SK-N-SH treated with all-trans-retinoic acid at 6 μM for 48 hours (cell line): Measurements from ENCODE around the gene COL12A1.

Source experiments
- ATAC-seq: fragments of 200-7000 bp; cut with Tn5 transposase; 3 replicates; pipeline ENCODE4 v1.9.1; 2020; ENCODE audit warnings: mild to moderate bottlenecking, moderate library complexity
- ARNTL ChIP-seq: fragments of 450-650 bp; formaldehyde crosslinking; IDR thresholded peaks from 2 replicates; pipeline ENCODE4 v1.5.0; 2020; ENCODE audit warnings: low read depth, mild to moderate bottlenecking, moderate library complexity, borderline replicate concordance
- BACH2 ChIP-seq: fragments of 250-450 bp; sonication (Bioruptor Pico); IDR thresholded peaks from 2 replicates; pipeline ENCODE4 v1.9.0; 2021; ENCODE audit warnings: mild to moderate bottlenecking, borderline replicate concordance
- CREB5 ChIP-seq: fragments of 250-450 bp; sonication (Bioruptor Pico); IDR thresholded peaks from 2 replicates; pipeline ENCODE4 v1.5.1; 2020; ENCODE audit warnings: low read depth, mild to moderate bottlenecking, moderate library complexity
- CSDC2 ChIP-seq: fragments of 250-450 bp; sonication (Bioruptor Pico); IDR thresholded peaks from 2 replicates; pipeline ENCODE4 v1.5.0; 2020; ENCODE audit warnings: mild to moderate bottlenecking, moderate library complexity
- ESRRG ChIP-seq: fragments of 250-450 bp; sonication (Bioruptor Pico); IDR thresholded peaks from 2 replicates; pipeline ENCODE4 v1.6.1; 2021; ENCODE audit warnings: mild to moderate bottlenecking
- ISL1 ChIP-seq: fragments of 250-450 bp; sonication (Bioruptor Pico); IDR thresholded peaks from 2 replicates; pipeline ENCODE4 v2.1.2; 2022; ENCODE audit warnings: mild to moderate bottlenecking, moderate library complexity
- OSR1 ChIP-seq: fragments of 250-450 bp; sonication (Bioruptor Pico); IDR thresholded peaks from 2 replicates; pipeline ENCODE4 v1.8.0; 2022; ENCODE audit warnings: moderate library complexity, mild to moderate bottlenecking, inconsistent platforms
- PATZ1 ChIP-seq: fragments of 250-450 bp; sonication (Bioruptor Pico); IDR thresholded peaks from 2 replicates; pipeline ENCODE4 v1.8.0; 2020; ENCODE audit warnings: mild to moderate bottlenecking, moderate library complexity, borderline replicate concordance
- POU6F1 ChIP-seq: fragments of 250-450 bp; sonication (Bioruptor Pico); IDR thresholded peaks from 2 replicates; pipeline ENCODE4 v1.8.0; 2021; ENCODE audit warnings: low read depth, mild to moderate bottlenecking, moderate library complexity, borderline replicate concordance
- PPARA ChIP-seq: fragments of 250-450 bp; sonication (Bioruptor Pico); IDR thresholded peaks from 2 replicates; pipeline ENCODE4 v1.5.0; 2020; ENCODE audit warnings: mild to moderate bottlenecking, borderline replicate concordance
- RARB ChIP-seq: fragments of 250-450 bp; sonication (Bioruptor Pico); IDR thresholded peaks from 2 replicates; pipeline ENCODE4 v1.8.0; 2021; ENCODE audit warnings: mild to moderate bottlenecking, moderate library complexity
- SNAI2 ChIP-seq: fragments of 250-450 bp; sonication (Bioruptor Pico); IDR thresholded peaks from 2 replicates; pipeline ENCODE4 v1.5.0; 2020; ENCODE audit warnings: mild to moderate bottlenecking, moderate library complexity
- TCF4 ChIP-seq: fragments of 250-450 bp; sonication (Bioruptor Pico); IDR thresholded peaks from 2 replicates; pipeline ENCODE4 v1.8.0; 2021; ENCODE audit warnings: mild to moderate bottlenecking, moderate library complexity, borderline replicate concordance
- TSHZ2 ChIP-seq: fragments of 250-450 bp; sonication (Bioruptor Pico); IDR thresholded peaks from 2 replicates; pipeline ENCODE4 v1.5.0; 2020; ENCODE audit warnings: mild to moderate bottlenecking, moderate library complexity
- ZFP3 ChIP-seq: fragments of 250-450 bp; sonication (Bioruptor Pico); IDR thresholded peaks from 2 replicates; pipeline ENCODE4 v1.5.0; 2020; ENCODE audit warnings: mild to moderate bottlenecking, moderate library complexity
- ZFP30 ChIP-seq: fragments of 450-650 bp; formaldehyde crosslinking; IDR thresholded peaks from 2 replicates; pipeline ENCODE4 v1.5.0; 2022; ENCODE audit warnings: mild to moderate bottlenecking, moderate library complexity
- ZNF565 ChIP-seq: fragments of 450-650 bp; formaldehyde crosslinking; conservative IDR thresholded peaks from 2 replicates; pipeline ENCODE4 v1.5.0; 2020; ENCODE audit warnings: low read depth, mild to moderate bottlenecking, moderate library complexity
- ZNF70 ChIP-seq: fragments of 450-650 bp; formaldehyde crosslinking; IDR thresholded peaks from 2 replicates; pipeline ENCODE4 v1.5.0; 2020; ENCODE audit warnings: mild to moderate bottlenecking, moderate library complexity

COL12A1 gene

GRCh38 chr6:75081921-75082320 is 123.9 kb downstream of the COL12A1 start:
- TF ChIP-seq POU6F1 (CRISPR knock-in tag): no peak
- TF ChIP-seq SNAI2 (CRISPR knock-in tag): no peak
- no peak for TF ChIP-seq ZNF70
- no peak for TF ChIP-seq TCF4 (CRISPR knock-in tag)
- no peak for TF ChIP-seq ESRRG
- no peak for TF ChIP-seq ISL1 (CRISPR knock-in tag)
- TF ChIP-seq ARNTL: no peak
- no peak for TF ChIP-seq RARB (CRISPR knock-in tag)
- TF ChIP-seq ZNF565: no peak
- no peak for TF ChIP-seq PATZ1
- TF ChIP-seq, all 23 proteins: peak for 0

DNA sequence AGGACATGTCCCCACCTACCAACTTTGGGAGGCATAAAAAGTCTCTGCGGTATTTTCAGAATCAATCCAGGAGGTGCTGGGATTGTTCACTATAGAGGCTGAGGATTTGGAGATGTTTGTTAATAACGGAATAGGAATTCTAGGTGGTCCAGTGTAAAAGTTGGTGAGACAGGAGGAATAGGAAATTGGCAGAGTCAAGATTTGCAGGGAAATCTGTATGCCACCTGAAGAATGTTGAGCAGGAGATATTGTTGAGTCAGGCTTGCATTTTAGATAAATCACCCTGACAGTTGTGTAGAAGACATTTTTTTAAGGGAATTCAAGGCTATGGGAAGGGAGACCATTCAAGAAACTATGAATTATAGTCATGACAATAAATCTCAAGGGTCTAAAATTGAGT is 124.8 kb downstream of the COL12A1 start:
- no peak for ATAC-seq

More at GRCh38 chr6:75081921-75082320, 123.9 kb downstream of the COL12A1 start:
- ATAC-seq: no peak

DNA sequence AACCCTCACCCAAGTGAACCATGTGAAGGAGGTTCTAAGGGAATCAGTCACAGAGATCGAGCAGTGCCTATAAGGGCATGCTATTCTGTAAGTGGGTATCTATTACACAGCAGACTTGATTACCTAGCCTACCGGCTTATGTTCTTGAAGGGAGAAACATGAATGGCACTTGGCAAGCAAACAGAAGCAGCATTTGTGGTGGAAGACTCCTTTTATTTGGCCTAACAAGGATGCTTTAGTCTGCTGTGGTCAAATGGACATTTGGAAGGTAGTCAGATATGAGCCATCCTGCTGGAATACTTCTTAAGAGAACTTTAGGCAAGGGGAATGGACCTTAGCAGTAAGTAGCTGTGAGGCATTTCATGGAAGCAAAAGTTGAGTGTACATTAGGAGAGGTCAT is 126.3 kb downstream of the COL12A1 start:
- TF ChIP-seq ZFP30: no peak
- TF ChIP-seq PATZ1: no peak
- no peak for ATAC-seq

More for the DNA sequence above, 124.8 kb downstream of the COL12A1 start:
- TF ChIP-seq ZFP30: no peak
- TF ChIP-seq CSDC2: no peak
- TF ChIP-seq ZFP3 (CRISPR knock-in tag): no peak
- no peak for TF ChIP-seq OSR1 (CRISPR knock-in tag)
- TF ChIP-seq CREB5: no peak

GRCh38 chr6:75077701-75078100 is 128.2 kb downstream of the COL12A1 start:
- ATAC-seq: no peak
- TF ChIP-seq CREB5 (no peak), BACH2 (CRISPR knock-in tag) (no peak), ESRRG (no peak), OSR1 (CRISPR knock-in tag) (no peak), PPARA (no peak), PATZ1 (no peak), ZNF565 (no peak), TCF4 (CRISPR knock-in tag) (no peak)

DNA sequence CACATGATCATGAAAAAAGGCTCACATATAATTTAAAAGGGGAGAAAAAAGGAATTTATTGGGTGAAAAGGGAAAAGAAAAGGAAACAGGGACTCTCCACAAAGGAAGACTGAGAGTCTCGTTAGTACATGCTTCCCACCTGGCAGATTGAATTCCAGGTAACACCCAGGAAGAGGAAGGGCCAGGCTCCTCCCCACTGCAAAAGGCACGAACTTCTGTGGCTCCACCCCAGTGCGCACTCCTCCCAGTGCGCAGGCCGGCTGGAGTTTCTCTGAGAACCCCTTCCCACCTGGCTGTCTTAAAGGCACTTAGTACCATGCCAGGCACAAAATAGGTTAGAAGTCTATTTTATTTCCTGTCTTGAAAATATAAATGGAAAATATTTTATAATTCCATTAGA is 129.8 kb downstream of the COL12A1 start:
- ATAC-seq: no peak
- no peak for TF ChIP-seq SNAI2 (CRISPR knock-in tag)
- no peak for TF ChIP-seq RARB (CRISPR knock-in tag)
- TF ChIP-seq ZNF70: no peak
- no peak for TF ChIP-seq TSHZ2 (CRISPR knock-in tag)
- no peak for TF ChIP-seq TCF4 (CRISPR knock-in tag)
- TF ChIP-seq PPARA: no peak
- TF ChIP-seq ARNTL: no peak
